HCT116 (cell line): Measurements from ENCODE around the gene SUPT5H. TPM values are rescaled to one million over a fixed set of nuclear protein-coding genes. Genes with fewer than 3 reads are reported as not detected.

Experiments
- ATAC-seq: fragments of 200-7000 bp; cut with Tn5 transposase; 2 replicates; pipeline ENCODE4 v1.9.1; 2020; ENCODE audit warnings: mild to moderate bottlenecking, moderate library complexity
- BruUV-seq: library from RNA; stranded (reverse); fragments of 400-500 nt; replicated peaks from 2 replicates; lab custom pipeline; 2021; lab: Mats Ljungman, UMichigan
- CTCF ChIA-PET: fragments of 300-600 bp; sonication (Branson Sonifier 250); formaldehyde crosslinking; loops from one replicate; lab custom pipeline; 2021; ENCODE audit warnings: antibody characterized with exemption; lab: Charles Lee
- POLR2A ChIA-PET: fragments of 300-600, 350-600 bp; sonication (Branson Sonifier 250); formaldehyde crosslinking; loops from one replicate; lab custom pipeline; 2021; ENCODE audit warnings: antibody characterized with exemption; lab: Charles Lee
- RAD21 ChIA-PET, 2 experiments: fragments of 300-600 bp; sonication (Branson Sonifier 250); formaldehyde crosslinking; loops; one replicate each; lab custom pipeline; 2023; ENCODE audit warnings: low total read pairs in 2 of 2; ENCODE audit not compliant: uncharacterized antibody in 2 of 2, unreplicated experiment in 2 of 2, low non-redundant PET in 1 of 2; lab: Charles Lee
- DNase-seq: peaks from one replicate; pipeline ENCODE4 v3.0.0-alpha.2; 2010; ENCODE audit warnings: low read depth, low spot score
- H2AFZ ChIP-seq: fragments of 200-600 bp; shearing (Covaris generic), sonication (generic); 2 replicates; pipeline ENCODE4 v1.6.1; 2017; ENCODE audit warnings: low read depth, mixed run types, mixed read lengths, antibody characterized with exemption, low read length; ENCODE audit not compliant: poor library complexity, severe bottlenecking
- H3K27ac ChIP-seq: 2 replicates; pipeline ENCODE4 v1.5.1; 2012; ENCODE audit warnings: low read depth, low read length
- H3K27me3 ChIP-seq: fragments of 200-600 bp; sonication (generic); 2 replicates; pipeline ENCODE4 v1.6.1; 2016; ENCODE audit warnings: mixed run types, low read length, mixed read lengths; ENCODE audit not compliant: insufficient read depth
- H3K36me3 ChIP-seq, 2 experiments: fragments of 200-500 bp in 1 of 2; fragments of 200-600 bp in 1 of 2; sonication (Bioruptor generic) in 1 of 2; sonication (generic) in 1 of 2; 2 replicates each; pipeline versions ENCODE4 v1.5.1 to v1.6.1; 2014 to 2016; ENCODE audit warnings: low read length in 2 of 2, inconsistent platforms in 1 of 2, mixed read lengths in 1 of 2, mixed run types in 1 of 2; ENCODE audit not compliant: insufficient read depth in 2 of 2, control insufficient read depth in 1 of 2
- H3K4me1 ChIP-seq, 2 experiments: fragments of 200-600 bp in 1 of 2; sonication (generic) in 1 of 2; 2 replicates each; pipeline versions ENCODE4 v1.5.1 to v1.6.1; 2012 to 2017; ENCODE audit warnings: low read length in 2 of 2, inconsistent platforms in 1 of 2, mild to moderate bottlenecking in 1 of 2, mixed read lengths in 1 of 2, mixed run types in 1 of 2, moderate library complexity in 1 of 2; ENCODE audit not compliant: insufficient read depth in 2 of 2, control insufficient read depth in 1 of 2
- H3K4me2 ChIP-seq: fragments of 200-600 bp; sonication (generic); 2 replicates; pipeline ENCODE4 v1.6.1; 2017; ENCODE audit warnings: mixed run types, low read length, mixed read lengths
- H3K4me3 ChIP-seq, 2 experiments: fragments of 200-600 bp in 1 of 2; sonication (generic) in 1 of 2; replicated peaks in 1 of 2; 2 replicates each; pipeline ENCODE4 v1.5.1; 2011 to 2016; ENCODE audit warnings: low read length in 2 of 2, control low read depth in 1 of 2, low read depth in 1 of 2, mild to moderate bottlenecking in 1 of 2, mixed read lengths in 1 of 2, mixed run types in 1 of 2
- H3K79me2 ChIP-seq: fragments of 200-600 bp; sonication (generic); 2 replicates; pipeline ENCODE4 v1.6.1; 2017; ENCODE audit warnings: mild to moderate bottlenecking, mixed run types, low read length, moderate library complexity, mixed read lengths; ENCODE audit not compliant: insufficient read depth
- H3K9ac ChIP-seq: fragments of 200-600 bp; sonication (generic); 2 replicates; pipeline ENCODE4 v1.6.1; 2016; ENCODE audit warnings: low read length, mixed read lengths
- H3K9me2 ChIP-seq: fragments of 200-600 bp; sonication (generic), shearing (Covaris generic); 2 replicates; pipeline ENCODE4 v1.6.1; 2017; ENCODE audit warnings: mixed run types, mild to moderate bottlenecking, moderate library complexity; ENCODE audit not compliant: insufficient read depth
- H3K9me3 ChIP-seq, 2 experiments: fragments of 200-500 bp in 1 of 2; fragments of 200-600 bp in 1 of 2; sonication (Bioruptor generic) in 1 of 2; sonication (generic) in 1 of 2; 2 replicates each; pipeline ENCODE4 v1.6.1; 2014 to 2017; ENCODE audit warnings: low read length in 2 of 2, mixed read lengths in 2 of 2, inconsistent platforms in 1 of 2, low read depth in 1 of 2, mild to moderate bottlenecking in 1 of 2, mixed run types in 1 of 2, moderate library complexity in 1 of 2; ENCODE audit not compliant: control insufficient read depth in 1 of 2, insufficient read depth in 1 of 2
- H4K20me1 ChIP-seq: fragments of 200-600 bp; sonication (generic), shearing (Covaris generic); 2 replicates; pipeline ENCODE4 v1.6.1; 2017; ENCODE audit warnings: mixed run types, mild to moderate bottlenecking, moderate library complexity; ENCODE audit not compliant: insufficient read depth
- ELF1 ChIP-seq: IDR thresholded peaks from 2 replicates; pipeline ENCODE4 v1.6.1; 2012; ENCODE audit warnings: low read depth, borderline replicate concordance
- EZH2phosphoT487 ChIP-seq: fragments of 200-600 bp; IDR thresholded peaks from 2 replicates; pipeline ENCODE4 v1.6.1; 2018; ENCODE audit warnings: antibody characterized with exemption, borderline replicate concordance
- JUND ChIP-seq: IDR thresholded peaks from 2 replicates; pipeline ENCODE4 v1.6.1; 2012
- MAX ChIP-seq: IDR thresholded peaks from 2 replicates; pipeline ENCODE4 v1.6.1; 2012
- POLR2A ChIP-seq: IDR thresholded peaks from 2 replicates; pipeline ENCODE4 v1.7.0; 2011; ENCODE audit warnings: borderline replicate concordance; ENCODE audit not compliant: insufficient read depth, insufficient read length; ENCODE audit errors: extremely low read depth
- POLR2AphosphoS5 ChIP-seq: IDR thresholded peaks from 2 replicates; pipeline ENCODE4 v1.6.1; 2011; ENCODE audit warnings: mild to moderate bottlenecking, low read depth, low read length, moderate library complexity
- REST ChIP-seq: IDR thresholded peaks from 2 replicates; pipeline ENCODE4 v1.6.1; 2012; ENCODE audit warnings: low read depth
- SIN3A ChIP-seq: IDR thresholded peaks from 2 replicates; pipeline ENCODE4 v1.6.1; 2012; ENCODE audit warnings: low read depth
- TCF7L2 ChIP-seq: IDR thresholded peaks from 2 replicates; pipeline ENCODE4 v1.7.0; 2011; ENCODE audit warnings: borderline replicate concordance, inconsistent platforms; ENCODE audit not compliant: insufficient read depth, insufficient read length; ENCODE audit errors: extremely low read depth
- YY1 ChIP-seq: IDR thresholded peaks from 2 replicates; pipeline ENCODE4 v1.6.1; 2011; ENCODE audit warnings: low read length, low read depth, moderate library complexity, mild to moderate bottlenecking; ENCODE audit not compliant: insufficient replicate concordance; ENCODE audit errors: extremely low read depth
- ZNF274 ChIP-seq: fragments of 200-500 bp; sonication (Bioruptor generic); IDR thresholded peaks from 2 replicates; pipeline ENCODE4 v1.6.1; 2014; ENCODE audit warnings: mild to moderate bottlenecking, low read depth, low read length, inconsistent platforms
- intact Hi-C: fragments of 100-400 bp; cut with micrococcal nuclease; formaldehyde crosslinking; loops from 2 replicates; pipeline ENCODE4 v1.10.0; 2022
- total RNA-seq: library from RNA; stranded (reverse); gene quantifications from one replicate; pipeline ENCODE4 v1.2.1, GENCODE V29; 2021; ENCODE audit not compliant: unreplicated experiment

Gene SUPT5H
- total RNA-seq, 1 experiment from 2014 or later: 120 TPM

DNA sequence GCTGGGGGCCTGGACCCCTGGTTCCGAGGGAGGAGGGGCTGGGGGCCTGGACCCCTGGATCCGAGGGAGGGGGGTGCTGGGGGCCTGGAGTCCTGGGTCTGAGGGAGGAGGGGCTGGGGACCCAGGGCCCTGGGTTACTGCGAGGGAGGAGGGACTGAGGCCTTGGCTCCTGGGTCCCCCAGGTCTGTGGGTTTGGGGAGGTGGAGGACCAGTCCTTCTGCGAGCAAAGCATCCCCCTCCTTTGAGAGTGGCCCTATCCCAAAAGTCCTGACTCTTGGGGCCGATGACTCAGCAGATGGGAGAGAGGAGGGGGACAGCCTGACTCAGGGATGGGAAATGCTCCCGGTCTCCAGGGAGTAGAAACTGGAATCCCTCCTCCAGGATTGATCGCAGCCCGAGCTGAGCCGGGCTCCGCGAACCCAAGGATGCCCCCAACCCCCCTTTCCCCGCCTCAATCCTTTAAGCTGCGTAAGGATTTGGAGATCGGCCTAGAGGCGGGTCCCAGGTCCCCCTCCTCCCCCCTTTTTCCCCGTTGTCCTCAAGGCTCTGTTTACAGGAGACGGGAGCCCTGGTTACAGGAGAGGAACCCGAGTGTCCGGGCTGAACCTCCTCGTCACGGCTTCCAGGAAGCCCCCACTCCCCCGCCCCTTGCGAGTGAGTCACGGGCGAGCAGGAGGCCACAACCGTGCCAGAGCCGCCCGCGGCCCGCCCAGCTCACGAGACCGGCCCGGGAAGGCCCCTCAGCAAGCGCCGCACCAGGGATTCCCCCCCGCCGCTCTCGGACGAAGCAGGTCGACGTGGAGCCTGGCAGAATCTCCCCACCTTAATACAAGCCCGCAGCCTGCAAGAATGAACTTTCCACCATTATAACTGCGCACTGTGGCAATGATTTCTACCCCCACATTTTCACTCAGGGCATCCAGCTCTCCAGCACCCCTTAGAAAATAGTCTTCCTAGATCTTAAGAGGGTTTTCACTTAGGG is 41.8 kb upstream of the SUPT5H start:
- BruUV-seq: TSS peak; percentile 40
- peak; percentile 92 for DNase-seq
- Histone ChIP-seq H3K9me2 (no peaks in the 10 kb centered on the region), H3K4me3 (peak overlapping the region; percentile 43 to 56), H3K27ac (peak overlapping the region; percentile 99), H3K36me3 (peaks cover 2 to 11% of the 10 kb centered on the region in 2 experiments; a peak in 1 of 4 replicates), H3K27me3 (no peaks in the 10 kb centered on the region), H4K20me1 (peaks cover 5% of the 10 kb centered on the region; the same call in 1 of the 2 replicates), H3K9ac (peak overlapping the region; percentile 97), H2AFZ (no peak overlapping the region), H3K79me2 (peaks cover 34% of the 10 kb centered on the region), H3K4me2 (peak overlapping the region; percentile 92), H3K9me3 (no peaks in the 10 kb centered on the region), H3K4me1 (peaks cover 53 to 88% of the 10 kb centered on the region in 2 experiments)
- ChIA-PET RAD21 (no interaction called here), POLR2A (interaction anchor here (0.6 to 2.1 kb wide), 7 partner anchors 12 to 448 kb away, joined by 3 to 19 read pairs (median 4); partner anchors contain the start of genes MED29, PAF1 and RPS16), CTCF (interaction anchor here (0.6 kb wide), 1 partner anchor 365 kb away, joined by 3 read pairs; no protein-coding TSS in a partner anchor)
- TF ChIP-seq TCF7L2 (peak; percentile 70), MAX (no peak), POLR2A (peak; percentile 40), POLR2AphosphoS5 (peak; percentile 75)
- intact Hi-C loops: no loop called here
- peak; percentile 55 for ATAC-seq

DNA sequence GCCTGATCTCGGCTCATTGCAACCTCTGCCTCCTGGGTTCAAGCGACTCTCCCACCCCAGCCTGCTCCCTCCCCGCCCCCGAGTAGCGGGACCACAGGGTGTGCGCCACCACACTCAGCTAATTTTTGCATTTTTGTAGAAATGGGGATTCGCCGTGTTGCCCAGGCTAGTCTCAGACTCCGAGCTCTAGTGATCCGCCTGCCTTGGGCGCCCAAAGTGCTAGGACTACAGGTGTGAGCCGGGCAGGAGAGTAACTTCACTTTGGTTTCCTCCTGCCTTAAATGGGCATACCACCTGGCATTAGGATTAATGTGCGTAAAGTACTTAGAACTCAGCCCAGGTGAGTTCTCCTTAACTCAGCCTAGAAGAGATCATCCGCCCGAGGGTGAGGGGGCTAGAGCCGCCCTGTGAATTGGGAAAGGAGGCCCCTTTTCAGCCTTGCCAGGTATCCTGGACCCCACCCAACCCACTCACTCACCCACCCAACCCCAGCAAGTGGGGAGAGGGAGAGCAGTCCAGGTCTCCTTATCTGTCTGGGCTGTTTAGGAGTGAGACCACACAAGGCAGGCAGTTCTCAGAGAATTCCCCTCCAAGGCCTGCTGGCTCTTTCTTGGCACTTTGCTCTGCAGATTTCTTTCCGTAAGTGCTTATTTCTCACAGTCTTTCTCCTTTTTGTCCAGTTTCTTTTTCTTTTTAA is 40.0 kb upstream of the SUPT5H start:
- ChIA-PET RAD21 (no interaction called here), CTCF (no interaction called here), POLR2A (interaction anchor here (0.6 to 2.0 kb wide), 3 partner anchors 23 to 273 kb away, joined by 3 to 19 read pairs (median 3); partner anchors contain the start of gene RPS16)
- peaks cover 38% of the 10 kb centered on the region for H3K79me2 ChIP-seq
- peaks cover 2 to 12% of the 10 kb centered on the region in 2 experiments; a peak in 1 of 4 replicates for H3K36me3 ChIP-seq
- no peak overlapping the region; a peak in 1 of 4 replicates for H3K4me3 ChIP-seq
- peaks cover 5% of the 10 kb centered on the region; the same call in 1 of the 2 replicates for H4K20me1 ChIP-seq
- no peak for DNase-seq
- no peak for ATAC-seq
- peak overlapping the region; percentile 97 for H3K9ac ChIP-seq
- intact Hi-C loops: no loop called here
- BruUV-seq: no TSS peak
- peaks cover 51 to 88% of the 10 kb centered on the region in 2 experiments for H3K4me1 ChIP-seq
- TF ChIP-seq SIN3A (no peak), ZNF274 (no peak), ELF1 (no peak), REST (no peak), TCF7L2 (no peak), JUND (no peak), YY1 (no peak), EZH2phosphoT487 (no peak), POLR2A (no peak)
- no peak overlapping the region for H2AFZ ChIP-seq
- peak overlapping the region; percentile 92 for H3K4me2 ChIP-seq
- no peaks in the 10 kb centered on the region for H3K9me2 ChIP-seq
- H3K9me3 ChIP-seq: no peaks in the 10 kb centered on the region
- peak overlapping the region; percentile 99 for H3K27ac ChIP-seq
- H3K27me3 ChIP-seq: no peaks in the 10 kb centered on the region
